ENCODE results near the gene MEX3D.
A peak's percentile ranks its signal among the peaks of the same experiment; 100 is the strongest.
"Not testable (repeated sequence)": the region's sequence is repeated elsewhere in the genome, so short reads cannot be mapped to it uniquely, and the experiment has no call there.

MEX3D gene

GRCh38 chr19:1522061-1522460 is 46.1 kb downstream of the MEX3D start:
- no peak for DNase-seq (ENCODE audit: low read depth in 1 of 2, low spot score in 1 of 2)

GRCh38 chr19:1521636-1522035 is 46.5 kb downstream of the MEX3D start:
- no peak for DNase-seq (ENCODE audit: low read depth in 1 of 2, low spot score in 1 of 2)

GRCh38 chr19:1520203-1520780 is 47.8 kb downstream of the MEX3D start:
- DNase-seq (ENCODE audit: low read depth in 1 of 2, low spot score in 1 of 2), result no peak

- not testable (repeated sequence) for DNase-seq (ENCODE audit: low read depth in 1 of 2, low spot score in 1 of 2)
These were observed 48.3 kb downstream of the MEX3D start for GRCh38 chr19:1519802-1520201.

GRCh38 chr19:1518471-1518870 is 49.7 kb downstream of the MEX3D start:
- no peak for DNase-seq (ENCODE audit: low read depth in 1 of 2, low spot score in 1 of 2)

- DNase-seq (ENCODE audit: low read depth in 1 of 2, low spot score in 1 of 2), result no peak
These were observed 51.8 kb downstream of the MEX3D start for GRCh38 chr19:1516395-1516753.

GRCh38 chr19:1514986-1515721 is 53.0 kb downstream of the MEX3D start:
- DNase-seq (ENCODE audit: low read depth in 1 of 2, low spot score in 1 of 2), result no peak

- no peak for DNase-seq (ENCODE audit: low read depth in 1 of 2, low spot score in 1 of 2)
These were observed 53.8 kb downstream of the MEX3D start for GRCh38 chr19:1514295-1514661.

- peak; percentile 51 to 59 for DNase-seq (ENCODE audit: low read depth in 1 of 2, low spot score in 1 of 2)
These were observed 54.4 kb downstream of the MEX3D start for GRCh38 chr19:1513499-1514294.

- peak; percentile 38 to 52 for DNase-seq (ENCODE audit: low read depth in 1 of 2, low spot score in 1 of 2)
These were observed 55.2 kb downstream of the MEX3D start, which contains the start of gene ADAMTSL5 for GRCh38 chr19:1512671-1513498. Gene ADAMTSL5, minus strand, starts transcription at chr19:1513019. Its CDS starts 2,076 bp downstream, at chr19:1510943.

- no peak for DNase-seq (ENCODE audit: low read depth in 1 of 2, low spot score in 1 of 2)
These were observed 56.5 kb downstream of the MEX3D start for GRCh38 chr19:1511318-1512317.

- DNase-seq (ENCODE audit: low read depth in 1 of 2, low spot score in 1 of 2), result no peak
These were observed 57.3 kb downstream of the MEX3D start for GRCh38 chr19:1510807-1511206.

- no peak for DNase-seq (ENCODE audit: low read depth in 1 of 2, low spot score in 1 of 2)
These were observed 57.7 kb downstream of the MEX3D start for GRCh38 chr19:1510442-1510806.

GRCh38 chr19:1509602-1510441 is 58.3 kb downstream of the MEX3D start:
- DNase-seq (ENCODE audit: low read depth in 1 of 2, low spot score in 1 of 2), result no peak

- DNase-seq (ENCODE audit: low read depth in 1 of 2, low spot score in 1 of 2), result no peak
These were observed 59.6 kb downstream of the MEX3D start for GRCh38 chr19:1508507-1508856.

- DNase-seq (ENCODE audit: low read depth in 1 of 2, low spot score in 1 of 2), result peak; percentile 82 to 84
These were observed 60.2 kb downstream of the MEX3D start for GRCh38 chr19:1507763-1508506.

- no peak for DNase-seq (ENCODE audit: low read depth in 1 of 2, low spot score in 1 of 2)
These were observed 60.9 kb downstream of the MEX3D start for GRCh38 chr19:1507192-1507660.
